ENCODE data around the gene JAZF1. TPM values are rescaled to one million over a fixed set of nuclear protein-coding genes. Genes with fewer than 3 reads are reported as not detected.
"Not testable (repeated sequence)": the region's sequence is repeated elsewhere in the genome, so short reads cannot be mapped to it uniquely, and the experiment has no call there.

JAZF1 gene
- total RNA-seq, 1 experiment from 2014 or later, result 1.5 TPM

GRCh38 chr7:27925573-27926201, 254.9 kb downstream of the JAZF1 start:
- Histone ChIP-seq H3K4me3 (ENCODE audit: low read depth, low read length, poor library complexity, severe bottlenecking) (no peak overlapping the region), H3K9me3 (ENCODE audit: low read depth, low read length, poor library complexity, severe bottlenecking) (no peaks in the 10 kb centered on the region), H3K4me1 (ENCODE audit: insufficient read depth, low read length, poor library complexity, severe bottlenecking) (peaks cover 3% of the 10 kb centered on the region), H3K36me3 (ENCODE audit: insufficient read depth, low read length, poor library complexity, severe bottlenecking) (no peaks in the 10 kb centered on the region), H3K27ac (ENCODE audit: low read depth, low read length, poor library complexity, severe bottlenecking) (no peak overlapping the region), H3K27me3 (replicated peaks; ENCODE audit: insufficient read depth, low read depth, low read length, poor library complexity) (peaks cover 93% of the 10 kb centered on the region)
- CTCF ChIA-PET, result no interaction called here
- DNase-seq (ENCODE audit: low spot score), result no peak
- POLR2A ChIA-PET (ENCODE audit: low non-redundant PET), result no interaction called here
- TF ChIP-seq EZH2 (IDR thresholded peaks at IDR 0.05; ENCODE audit: borderline replicate concordance, low read depth, low read length, poor library complexity, severe bottlenecking), result no peak
- TF ChIP-seq CTCF (conservative IDR thresholded peaks at IDR 0.05; ENCODE audit: low read depth, low read length), result no peak
- intact Hi-C loops (cut with micrococcal nuclease; ENCODE audit: unreplicated experiment), result loop anchor here (2.0 to 10.0 kb wide), 2 partner anchors 95 to 351 kb away; no protein-coding TSS in a partner anchor
- no TSS peak for BruUV-seq (replicated peaks)

GRCh38 chr7:27923642-27923980, 257.0 kb downstream of the JAZF1 start:
- no TSS peak for BruUV-seq (replicated peaks)
- peaks cover 3% of the 10 kb centered on the region for H3K4me1 ChIP-seq (ENCODE audit: insufficient read depth, low read length, poor library complexity, severe bottlenecking)
- no peak overlapping the region for H3K4me3 ChIP-seq (ENCODE audit: low read depth, low read length, poor library complexity, severe bottlenecking)
- ChIA-PET CTCF (no interaction called here), POLR2A (ENCODE audit: low non-redundant PET) (no interaction called here)
- H3K36me3 ChIP-seq (ENCODE audit: insufficient read depth, low read length, poor library complexity, severe bottlenecking), result no peaks in the 10 kb centered on the region
- peaks cover 94% of the 10 kb centered on the region for H3K27me3 ChIP-seq (replicated peaks; ENCODE audit: insufficient read depth, low read depth, low read length, poor library complexity)
- TF ChIP-seq CTCF (conservative IDR thresholded peaks at IDR 0.05; ENCODE audit: low read depth, low read length) (no peak), EZH2 (IDR thresholded peaks at IDR 0.05; ENCODE audit: borderline replicate concordance, low read depth, low read length, poor library complexity, severe bottlenecking) (no peak)
- no peaks in the 10 kb centered on the region for H3K9me3 ChIP-seq (ENCODE audit: low read depth, low read length, poor library complexity, severe bottlenecking)
- H3K27ac ChIP-seq (ENCODE audit: low read depth, low read length, poor library complexity, severe bottlenecking), result no peak overlapping the region
- intact Hi-C loops (cut with micrococcal nuclease; ENCODE audit: unreplicated experiment), result loop anchor here (10.0 kb wide), 1 partner anchor 349 kb away; no protein-coding TSS in a partner anchor
- no peak for DNase-seq (ENCODE audit: low spot score)

GRCh38 chr7:27922907-27923641, 257.5 kb downstream of the JAZF1 start:
- H3K27me3 ChIP-seq (replicated peaks; ENCODE audit: insufficient read depth, low read depth, low read length, poor library complexity), result peaks cover 94% of the 10 kb centered on the region
- H3K4me1 ChIP-seq (ENCODE audit: insufficient read depth, low read length, poor library complexity, severe bottlenecking), result peaks cover 3% of the 10 kb centered on the region
- intact Hi-C loops (cut with micrococcal nuclease; ENCODE audit: unreplicated experiment), result loop anchor here (10.0 kb wide), 1 partner anchor 348 kb away; no protein-coding TSS in a partner anchor
- no peaks in the 10 kb centered on the region for H3K9me3 ChIP-seq (ENCODE audit: low read depth, low read length, poor library complexity, severe bottlenecking)
- ChIA-PET CTCF (no interaction called here), POLR2A (ENCODE audit: low non-redundant PET) (no interaction called here)
- BruUV-seq (replicated peaks), result no TSS peak
- H3K27ac ChIP-seq (ENCODE audit: low read depth, low read length, poor library complexity, severe bottlenecking), result no peak overlapping the region
- TF ChIP-seq EZH2 (IDR thresholded peaks at IDR 0.05; ENCODE audit: borderline replicate concordance, low read depth, low read length, poor library complexity, severe bottlenecking) (no peak), CTCF (conservative IDR thresholded peaks at IDR 0.05; ENCODE audit: low read depth, low read length) (no peak)
- DNase-seq (ENCODE audit: low spot score), result peak; percentile 51
- no peak overlapping the region for H3K4me3 ChIP-seq (ENCODE audit: low read depth, low read length, poor library complexity, severe bottlenecking)
- no peaks in the 10 kb centered on the region for H3K36me3 ChIP-seq (ENCODE audit: insufficient read depth, low read length, poor library complexity, severe bottlenecking)

GRCh38 chr7:27922389-27922788, 258.2 kb downstream of the JAZF1 start:
- H3K4me1 ChIP-seq (ENCODE audit: insufficient read depth, low read length, poor library complexity, severe bottlenecking); H3K27ac ChIP-seq (ENCODE audit: low read depth, low read length, poor library complexity, severe bottlenecking); CTCF ChIA-PET; H3K4me3 ChIP-seq (ENCODE audit: low read depth, low read length, poor library complexity, severe bottlenecking); BruUV-seq (replicated peaks); DNase-seq (ENCODE audit: low spot score); POLR2A ChIA-PET (ENCODE audit: low non-redundant PET); H3K9me3 ChIP-seq (ENCODE audit: low read depth, low read length, poor library complexity, severe bottlenecking); H3K36me3 ChIP-seq (ENCODE audit: insufficient read depth, low read length, poor library complexity, severe bottlenecking): not testable (repeated sequence)
- intact Hi-C loops (cut with micrococcal nuclease; ENCODE audit: unreplicated experiment), result loop anchor here (10.0 kb wide), 1 partner anchor 348 kb away; no protein-coding TSS in a partner anchor
- peaks cover 87% of the 10 kb centered on the region for H3K27me3 ChIP-seq (replicated peaks; ENCODE audit: insufficient read depth, low read depth, low read length, poor library complexity)
